Measurements from ENCODE around the gene ADCY10. TPM values are rescaled to one million over a fixed set of nuclear protein-coding genes. Genes with fewer than 3 reads are reported as not detected.

ADCY10 gene
- total RNA-seq, 1 experiment from 2014 or later = 0.10 TPM

GRCh38 chr1:167765496-167765895 is 148.4 kb downstream of the ADCY10 start:
- no peaks in the 10 kb centered on the region for H3K4me1 ChIP-seq (ENCODE audit: control insufficient read depth, insufficient read depth, low read length)
- H3K4me3 ChIP-seq (ENCODE audit: low read depth in 2 of 2, low read length in 2 of 2) = no peak overlapping the region
- BruUV-seq (replicated peaks) = no TSS peak
- ATAC-seq (no peak), DNase-seq (ENCODE audit: low read depth, low spot score) (no peak)
- no peak for TF ChIP-seq SIN3A (IDR thresholded peaks at IDR 0.05; ENCODE audit: borderline replicate concordance, insufficient read depth, low read depth, low read length)
- TF ChIP-seq, protein P1, sequence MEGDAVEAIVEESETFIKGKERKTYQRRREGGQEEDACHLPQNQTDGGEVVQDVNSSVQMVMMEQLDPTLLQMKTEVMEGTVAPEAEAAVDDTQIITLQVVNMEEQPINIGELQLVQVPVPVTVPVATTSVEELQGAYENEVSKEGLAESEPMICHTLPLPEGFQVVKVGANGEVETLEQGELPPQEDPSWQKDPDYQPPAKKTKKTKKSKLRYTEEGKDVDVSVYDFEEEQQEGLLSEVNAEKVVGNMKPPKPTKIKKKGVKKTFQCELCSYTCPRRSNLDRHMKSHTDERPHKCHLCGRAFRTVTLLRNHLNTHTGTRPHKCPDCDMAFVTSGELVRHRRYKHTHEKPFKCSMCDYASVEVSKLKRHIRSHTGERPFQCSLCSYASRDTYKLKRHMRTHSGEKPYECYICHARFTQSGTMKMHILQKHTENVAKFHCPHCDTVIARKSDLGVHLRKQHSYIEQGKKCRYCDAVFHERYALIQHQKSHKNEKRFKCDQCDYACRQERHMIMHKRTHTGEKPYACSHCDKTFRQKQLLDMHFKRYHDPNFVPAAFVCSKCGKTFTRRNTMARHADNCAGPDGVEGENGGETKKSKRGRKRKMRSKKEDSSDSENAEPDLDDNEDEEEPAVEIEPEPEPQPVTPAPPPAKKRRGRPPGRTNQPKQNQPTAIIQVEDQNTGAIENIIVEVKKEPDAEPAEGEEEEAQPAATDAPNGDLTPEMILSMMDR (IDR thresholded peaks at IDR 0.05) = no peak
- TF ChIP-seq POLR2AphosphoS5 (IDR thresholded peaks at IDR 0.05; ENCODE audit: low read depth, low read length) = no peak
- TF ChIP-seq TCF7L2 (IDR thresholded peaks at IDR 0.05; ENCODE audit: low read depth, low read length) = no peak
- TF ChIP-seq REST (IDR thresholded peaks at IDR 0.05; ENCODE audit: insufficient read depth in 1 of 2, low read depth in 2 of 2, low read length in 1 of 2) = no peak
- H3K9me3 ChIP-seq (ENCODE audit: control insufficient read depth, insufficient read depth, low read depth, low read length) = no peaks in the 10 kb centered on the region
- H3K27me3 ChIP-seq (ENCODE audit: control insufficient read depth, insufficient read depth, low read length) = no peaks in the 10 kb centered on the region
- in situ Hi-C loops (cut with HindIII; ENCODE audit: low pct_unique_long_range_greater_than_20kb, low sequenced_read_pairs) = no loop called here
- H3K36me3 ChIP-seq (ENCODE audit: control insufficient read depth, insufficient read depth, low read length) = no peaks in the 10 kb centered on the region
- no peak overlapping the region for H3K27ac ChIP-seq (ENCODE audit: low read length)
- intact Hi-C loops (cut with micrococcal nuclease; ENCODE audit: unreplicated experiment) = no loop called here
- ChIA-PET CTCF (no interaction called here), POLR2A (no interaction called here)

- Histone ChIP-seq H3K4me1 (ENCODE audit: control insufficient read depth, insufficient read depth, low read length) (no peaks in the 10 kb centered on the region), H3K4me3 (ENCODE audit: low read depth in 2 of 2, low read length in 2 of 2) (no peak overlapping the region), H3K9me3 (ENCODE audit: control insufficient read depth, insufficient read depth, low read depth, low read length) (no peaks in the 10 kb centered on the region), H3K36me3 (ENCODE audit: control insufficient read depth, insufficient read depth, low read length) (no peaks in the 10 kb centered on the region), H3K27me3 (ENCODE audit: control insufficient read depth, insufficient read depth, low read length) (no peaks in the 10 kb centered on the region), H3K27ac (ENCODE audit: low read length) (no peak overlapping the region)
- ATAC-seq = no peak
- no peak for TF ChIP-seq SIN3A (IDR thresholded peaks at IDR 0.05; ENCODE audit: borderline replicate concordance, insufficient read depth, low read depth, low read length)
- TF ChIP-seq REST (IDR thresholded peaks at IDR 0.05; ENCODE audit: insufficient read depth in 1 of 2, low read depth in 2 of 2, low read length in 1 of 2) = no peak
- no peak for TF ChIP-seq TCF7L2 (IDR thresholded peaks at IDR 0.05; ENCODE audit: low read depth, low read length)
- TF ChIP-seq, protein P1 (IDR thresholded peaks at IDR 0.05) = no peak
- DNase-seq (ENCODE audit: low read depth, low spot score) = no peak
- intact Hi-C loops (cut with micrococcal nuclease; ENCODE audit: unreplicated experiment) (no loop called here), in situ Hi-C loops (cut with HindIII; ENCODE audit: low pct_unique_long_range_greater_than_20kb, low sequenced_read_pairs) (no loop called here)
- BruUV-seq (replicated peaks) = no TSS peak
- POLR2A ChIA-PET = no interaction called here
- CTCF ChIA-PET = no interaction called here
These were observed 149.2 kb downstream of the ADCY10 start for GRCh38 chr1:167764458-167765330.
